ENCODE measurements around the gene YY1. TPM values are rescaled to one million over a fixed set of nuclear protein-coding genes. Genes with fewer than 3 reads are reported as not detected.

YY1 gene
- total and polyA plus RNA-seq, 2 of the 4 experiments (the other 2 are of a cell fraction), result 21.7 to 29.9 TPM

DNA sequence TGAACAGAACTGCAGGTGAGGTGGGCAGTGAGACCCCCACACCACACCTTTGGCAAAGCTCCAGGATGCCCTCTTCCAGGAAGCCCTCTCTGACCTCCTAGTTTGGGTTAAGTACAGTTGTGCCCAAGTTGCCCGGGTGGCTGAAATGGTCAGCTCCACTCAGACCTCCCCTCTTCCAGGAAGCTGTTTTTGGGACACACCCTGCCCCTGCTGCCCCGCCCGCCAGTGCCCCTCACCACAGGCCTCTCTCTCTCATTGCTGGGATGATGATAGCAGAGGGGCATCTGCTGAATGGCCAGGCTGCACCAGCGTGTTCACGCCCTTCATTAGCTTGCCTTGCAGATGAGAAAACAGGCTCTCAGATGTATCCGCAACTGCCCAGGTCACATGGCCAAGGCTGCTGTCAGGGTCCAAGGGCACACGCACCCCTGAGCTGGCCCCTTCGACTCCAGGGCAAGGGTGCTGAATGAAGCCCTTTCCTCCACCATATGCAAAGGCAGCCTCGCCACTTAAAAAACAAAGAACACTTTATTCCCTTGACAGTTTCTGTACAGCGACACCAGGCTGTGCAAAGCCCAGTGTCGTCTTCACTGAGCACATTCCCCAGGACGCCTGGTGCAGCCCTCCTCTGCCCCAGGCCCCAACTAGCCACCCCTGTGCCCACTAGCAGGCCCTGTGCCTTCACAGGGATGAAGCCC, 51.8 kb downstream of the YY1 start:
- POLR2A ChIA-PET (ENCODE audit: unreplicated experiment), result no interaction called here
- intact Hi-C loops (cut with micrococcal nuclease), result no loop called here
- TF ChIP-seq, protein P1, sequence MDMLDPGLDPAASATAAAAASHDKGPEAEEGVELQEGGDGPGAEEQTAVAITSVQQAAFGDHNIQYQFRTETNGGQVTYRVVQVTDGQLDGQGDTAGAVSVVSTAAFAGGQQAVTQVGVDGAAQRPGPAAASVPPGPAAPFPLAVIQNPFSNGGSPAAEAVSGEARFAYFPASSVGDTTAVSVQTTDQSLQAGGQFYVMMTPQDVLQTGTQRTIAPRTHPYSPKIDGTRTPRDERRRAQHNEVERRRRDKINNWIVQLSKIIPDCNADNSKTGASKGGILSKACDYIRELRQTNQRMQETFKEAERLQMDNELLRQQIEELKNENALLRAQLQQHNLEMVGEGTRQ (IDR thresholded peaks at IDR 0.05; ENCODE audit: low read depth, low read length), result no peak
- TF ChIP-seq NFE2L2 (IDR thresholded peaks at IDR 0.05; ENCODE audit: low read depth, low read length), result no peak
- no peak overlapping the region for H3K27ac ChIP-seq (ENCODE audit: insufficient read depth, low read length)
- no TSS peak for BruUV-seq (replicated peaks)
- peaks cover 4% of the 10 kb centered on the region for H3K4me1 ChIP-seq (ENCODE audit: control insufficient read depth, insufficient read depth, low read length)
- H3K4me2 ChIP-seq (ENCODE audit: low read depth, low read length), result no peak overlapping the region
- no peak overlapping the region for H2BK120ac ChIP-seq (ENCODE audit: low read depth, low read length)
- CTCF ChIA-PET, result no interaction called here
- H2BK5ac ChIP-seq (ENCODE audit: low read depth, low read length, poor library complexity, severe bottlenecking), result no peak overlapping the region
- H4K20me1 ChIP-seq (ENCODE audit: insufficient read depth, low read length), result peaks cover 19% of the 10 kb centered on the region
- WGBS, 2 experiments (ENCODE audit: extremely low coverage in 2 of 2, insufficient read length in 1 of 2), result 90% methylated on average over 3 of the region's 12 CpGs; no CpG with 5 or more reads in 1 of the 2 experiments
- peaks cover 6% of the 10 kb centered on the region for H3K9me1 ChIP-seq (ENCODE audit: insufficient read depth, low read length)
- no peak overlapping the region for H3K4me3 ChIP-seq (ENCODE audit: insufficient read depth, low read depth, low read length)
- no peak overlapping the region for H2BK15ac ChIP-seq (ENCODE audit: low read depth, low read length)
- H3K56ac ChIP-seq (ENCODE audit: extremely low read depth, insufficient read depth, low read length), result no peak overlapping the region
- ATAC-seq (ENCODE audit: low read depth) (no peak), DNase-seq (no peak)
- H4K8ac ChIP-seq (ENCODE audit: low read depth in 2 of 2, low read length in 2 of 2), result no peak overlapping the region
- H2AK5ac ChIP-seq (ENCODE audit: low read depth, low read length), result no peak overlapping the region
- in situ Hi-C loops (cut with MboI; ENCODE audit: low sequenced_read_pairs), result no loop called here
- H3K18ac ChIP-seq (ENCODE audit: low read depth, low read length), result no peak overlapping the region
- no peak overlapping the region for H3K23ac ChIP-seq (ENCODE audit: low read depth, low read length)
- no peak overlapping the region for H3K14ac ChIP-seq (replicated peaks; ENCODE audit: low read depth, low read length)
- no peaks in the 10 kb centered on the region for H3K9me3 ChIP-seq (ENCODE audit: control insufficient read depth, insufficient read depth, low read length)
- H3K9ac ChIP-seq (ENCODE audit: low read depth, low read length), result no peak overlapping the region
- peaks cover 0 to 66% of the 10 kb centered on the region in 2 experiments; a peak in 3 of 4 replicates for H3K79me1 ChIP-seq (ENCODE audit: low read depth in 1 of 2, low read length in 2 of 2)
- H4K5ac ChIP-seq (ENCODE audit: low read depth, low read length), result no peak overlapping the region
- no peak overlapping the region for H2BK20ac ChIP-seq (ENCODE audit: low read depth, low read length)
- H4K91ac ChIP-seq (ENCODE audit: insufficient read depth, low read depth, low read length), result no peak overlapping the region
- H3K4ac ChIP-seq (ENCODE audit: low read depth, low read length), result no peak overlapping the region
- dilution Hi-C loops (cut with HindIII; ENCODE audit: low sequenced_read_pairs, unreplicated experiment), result no loop called here
- no peak overlapping the region for H2AFZ ChIP-seq (replicated peaks; ENCODE audit: low read length, poor library complexity)
- no peak overlapping the region for H2AK9ac ChIP-seq (replicated peaks; ENCODE audit: low read depth, low read length, poor library complexity)
- H3K36me3 ChIP-seq (ENCODE audit: control insufficient read depth, insufficient read depth, low read length), result peaks cover 47% of the 10 kb centered on the region
- no peaks in the 10 kb centered on the region for H3K27me3 ChIP-seq (ENCODE audit: control insufficient read depth, insufficient read depth, low read length)
